ENCODE data around the gene TBC1D22A.

- TF ChIP-seq, protein P1, sequence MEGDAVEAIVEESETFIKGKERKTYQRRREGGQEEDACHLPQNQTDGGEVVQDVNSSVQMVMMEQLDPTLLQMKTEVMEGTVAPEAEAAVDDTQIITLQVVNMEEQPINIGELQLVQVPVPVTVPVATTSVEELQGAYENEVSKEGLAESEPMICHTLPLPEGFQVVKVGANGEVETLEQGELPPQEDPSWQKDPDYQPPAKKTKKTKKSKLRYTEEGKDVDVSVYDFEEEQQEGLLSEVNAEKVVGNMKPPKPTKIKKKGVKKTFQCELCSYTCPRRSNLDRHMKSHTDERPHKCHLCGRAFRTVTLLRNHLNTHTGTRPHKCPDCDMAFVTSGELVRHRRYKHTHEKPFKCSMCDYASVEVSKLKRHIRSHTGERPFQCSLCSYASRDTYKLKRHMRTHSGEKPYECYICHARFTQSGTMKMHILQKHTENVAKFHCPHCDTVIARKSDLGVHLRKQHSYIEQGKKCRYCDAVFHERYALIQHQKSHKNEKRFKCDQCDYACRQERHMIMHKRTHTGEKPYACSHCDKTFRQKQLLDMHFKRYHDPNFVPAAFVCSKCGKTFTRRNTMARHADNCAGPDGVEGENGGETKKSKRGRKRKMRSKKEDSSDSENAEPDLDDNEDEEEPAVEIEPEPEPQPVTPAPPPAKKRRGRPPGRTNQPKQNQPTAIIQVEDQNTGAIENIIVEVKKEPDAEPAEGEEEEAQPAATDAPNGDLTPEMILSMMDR (conservative IDR thresholded peaks at IDR 0.05; ENCODE audit: low read depth, low read length): no peak
- no peak for TF ChIP-seq EZH2 (IDR thresholded peaks at IDR 0.05; ENCODE audit: low read length, unreplicated experiment)
- no peak for TF ChIP-seq EZH2phosphoT487 (IDR thresholded peaks at IDR 0.05; ENCODE audit: borderline replicate concordance, low read length)
These were observed 38.6 kb upstream of the TBC1D22A start for GRCh38 chr22:46723882-46724281.

Measured in PC-3 (cell line).